ENCODE measurements around the gene ZNG1B. TPM values are rescaled to one million over a fixed set of nuclear protein-coding genes. Genes with fewer than 3 reads are reported as not detected.

Gene ZNG1B
- total RNA-seq = 59.7 and 95.2 TPM in 2 replicates

DNA sequence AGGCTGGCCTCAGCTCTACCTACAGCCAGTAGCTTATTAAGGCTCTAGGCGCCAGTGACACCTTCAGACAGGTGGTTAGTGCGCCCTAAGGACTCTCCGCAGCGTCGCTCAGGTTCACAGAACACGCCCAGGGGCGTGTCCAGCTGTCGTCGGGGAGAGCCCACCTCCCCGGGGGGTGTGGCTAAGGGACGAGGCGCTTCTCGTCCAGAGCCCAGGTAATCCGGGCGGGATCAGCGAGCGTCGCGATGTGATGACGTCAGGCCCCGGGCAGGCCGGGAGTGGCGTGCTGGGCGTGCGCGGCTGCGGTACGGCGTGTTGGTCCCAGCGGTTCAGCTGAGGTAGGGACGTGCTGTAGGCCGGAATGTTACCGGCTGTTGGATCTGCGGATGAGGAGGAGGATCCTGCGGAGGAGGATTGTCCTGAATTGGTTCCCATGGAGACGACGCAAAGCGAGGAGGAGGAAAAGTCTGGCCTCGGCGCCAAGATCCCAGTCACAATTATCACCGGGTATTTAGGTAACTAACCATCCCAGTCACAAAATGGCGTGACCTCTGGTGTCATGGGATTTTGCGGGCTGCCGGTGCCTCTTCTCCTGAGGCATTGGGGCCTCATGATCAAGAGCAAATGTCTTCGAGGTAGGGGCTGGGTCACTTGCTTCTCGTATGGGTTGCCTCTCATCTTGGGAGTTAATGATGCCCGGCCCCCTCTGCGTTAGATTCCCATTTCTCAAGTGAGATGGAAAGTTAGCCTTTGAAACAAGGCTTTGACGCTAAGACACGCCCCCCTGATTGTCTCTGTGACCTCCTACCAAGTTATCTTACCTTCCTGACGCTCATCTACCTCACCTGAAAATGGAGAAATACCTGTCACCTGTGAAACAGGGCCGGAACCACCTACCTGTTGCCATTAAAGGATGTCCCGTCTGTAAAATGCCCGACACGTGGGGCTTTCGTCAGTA is at the start of gene ZNG1B:
TSS of gene ZNG1B (plus strand) at position 184 of the 958 bp plus-strand sequence. CDS start at position 362, 178 bp downstream.

DNA sequence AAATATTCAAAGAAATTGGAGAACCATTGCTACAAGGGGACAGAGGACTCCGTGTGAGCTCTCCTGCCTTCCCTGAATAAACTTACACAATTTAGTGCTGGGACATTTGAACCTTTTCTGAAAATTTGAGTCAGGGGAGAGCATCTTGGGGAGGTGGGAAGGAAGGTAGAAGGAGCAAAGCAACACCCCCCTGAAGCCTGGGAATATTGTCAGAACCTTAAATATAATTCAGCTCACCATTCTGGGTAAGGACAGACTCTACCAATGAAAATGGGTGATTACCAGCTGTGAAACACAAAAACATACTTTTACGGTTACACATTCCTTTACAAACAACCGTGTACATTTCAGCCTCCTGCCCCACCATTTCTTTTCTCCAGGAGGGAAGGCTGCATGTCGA is 60.9 kb downstream of the ZNG1B start, which contains the start of gene FOXD4L1:
TSS of gene FOXD4L1 (plus strand) at position 301 of the 400 bp plus-strand sequence. CDS start 592 bp downstream, outside the sequence.

Other genes starting within 250 kb of the ZNG1B start
- 0.43 and 0.79 TPM in 2 replicates for gene PAX8, start 158.8 kb upstream of the ZNG1B start, total RNA-seq
- gene FOXD4L1, start 61.0 kb downstream of the ZNG1B start, total RNA-seq = under 0.01 TPM in 1 of 2 replicates, not detected in the other
- 11.8 and 18.4 TPM in 2 replicates for gene RABL2A, start 189.6 kb downstream of the ZNG1B start, total RNA-seq

All from bronchial smooth muscle cell (primary cell).